ENCODE results near the gene DAPK3.
"Not testable (repeated sequence)": the region's sequence is repeated elsewhere in the genome, so short reads cannot be mapped to it uniquely, and the experiment has no call there.

Gene DAPK3

DNA sequence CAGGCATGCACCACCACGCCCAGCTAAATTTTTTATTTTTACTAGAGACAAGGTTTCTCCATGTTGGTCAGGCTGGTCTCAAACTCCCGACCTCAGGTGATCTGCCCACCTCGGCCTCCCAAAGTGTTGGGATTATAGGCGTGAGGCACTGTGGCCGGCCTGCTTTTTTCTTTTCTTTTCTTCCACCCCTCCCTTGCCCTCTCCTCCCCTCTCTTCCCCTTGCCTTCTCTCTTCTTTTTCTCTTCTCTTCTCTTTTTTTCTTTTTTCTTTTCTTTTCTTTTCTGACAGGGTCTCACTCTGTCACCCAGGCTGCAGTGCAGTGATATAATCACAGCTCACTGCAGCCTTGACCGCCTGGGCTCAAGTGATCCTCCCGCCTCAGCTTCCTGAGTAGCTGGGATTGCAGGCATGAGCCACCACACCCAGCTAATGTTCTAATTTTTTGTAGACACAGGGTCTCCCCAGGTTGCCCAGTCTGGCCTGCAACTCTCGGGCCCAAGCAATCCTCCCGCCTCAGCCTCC lies 18.1 kb downstream of the DAPK3 start:
- DNase-seq, result not testable (repeated sequence)

GRCh38 chr19:3950871-3951861 lies 19.7 kb downstream of the DAPK3 start:
- no peak for DNase-seq

DNA sequence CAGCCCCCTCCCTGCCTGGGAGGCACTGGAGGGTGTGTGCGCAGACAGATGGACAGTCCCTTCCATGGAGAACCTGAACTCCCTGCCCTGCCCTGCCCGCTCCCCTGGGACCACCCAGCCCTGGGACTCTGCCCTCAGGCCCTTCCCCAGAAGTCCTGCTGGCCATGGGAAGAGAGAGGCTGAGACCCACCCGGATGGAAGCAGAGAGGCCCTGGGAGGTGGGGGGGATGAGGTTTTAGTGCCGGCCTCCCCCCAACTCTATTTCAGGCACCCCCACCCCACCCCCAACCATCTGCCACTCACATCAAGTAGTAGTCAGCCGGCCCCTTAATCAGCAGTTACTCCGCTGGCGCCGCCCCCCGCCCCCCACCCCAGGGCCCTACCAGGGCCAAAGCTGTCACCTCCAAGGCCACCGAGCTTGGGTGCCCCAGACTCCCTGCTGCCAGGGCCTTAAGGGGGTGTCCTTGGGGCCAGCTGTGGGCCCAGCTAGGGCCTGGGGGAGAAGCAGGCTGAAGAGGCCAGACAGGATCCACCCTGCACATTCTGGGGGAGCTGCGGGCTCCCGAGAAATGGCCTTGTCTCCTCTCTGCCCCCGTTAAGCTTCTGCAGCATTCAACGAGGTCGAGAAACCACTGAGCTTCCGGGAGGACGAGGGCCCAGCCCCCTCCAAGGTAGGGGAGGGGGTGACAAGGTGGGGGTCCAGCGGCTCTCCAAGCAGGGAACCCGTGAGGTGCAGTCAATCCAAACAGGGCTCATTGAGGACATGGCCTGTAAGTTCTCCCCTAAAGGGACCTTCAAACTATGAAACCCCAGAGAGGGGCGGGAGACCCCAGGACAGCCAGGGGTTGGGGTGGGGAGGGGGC lies 20.7 kb downstream of the DAPK3 start:
- no peak for DNase-seq

- DNase-seq, result no peak
Measured at GRCh38 chr19:3949294-3949693, 21.6 kb downstream of the DAPK3 start.

DNA sequence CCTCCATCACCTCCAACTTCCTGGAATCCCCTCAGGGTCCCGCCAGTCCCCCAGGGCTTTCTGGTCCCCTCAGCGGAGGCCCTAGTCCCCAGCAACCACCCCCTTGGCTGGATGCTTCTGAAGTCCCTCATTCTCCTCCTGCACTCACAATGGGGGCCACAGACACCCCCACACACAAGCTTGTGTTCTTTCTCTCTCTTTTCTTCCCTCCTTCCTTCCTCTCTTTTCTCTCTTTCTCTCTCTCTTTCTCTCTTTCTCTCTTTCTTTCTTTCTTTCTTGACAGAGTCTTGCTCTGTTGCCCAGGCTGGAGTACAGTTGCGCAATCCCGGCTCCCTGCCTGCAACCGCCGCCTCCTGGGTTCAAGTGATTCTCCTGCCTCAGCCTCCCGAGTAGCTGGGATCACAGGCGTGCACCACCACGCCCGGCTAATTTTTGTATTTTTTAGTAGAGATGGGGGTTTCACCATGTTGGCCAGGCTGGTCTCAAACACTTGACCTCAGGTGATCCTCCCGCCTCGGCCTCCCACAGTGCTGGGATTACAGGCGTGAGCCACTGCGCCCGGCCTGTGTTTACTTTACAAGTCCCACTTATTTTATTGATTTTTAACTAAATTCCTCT lies 23.5 kb downstream of the DAPK3 start:
- not testable (repeated sequence) for DNase-seq

DNA sequence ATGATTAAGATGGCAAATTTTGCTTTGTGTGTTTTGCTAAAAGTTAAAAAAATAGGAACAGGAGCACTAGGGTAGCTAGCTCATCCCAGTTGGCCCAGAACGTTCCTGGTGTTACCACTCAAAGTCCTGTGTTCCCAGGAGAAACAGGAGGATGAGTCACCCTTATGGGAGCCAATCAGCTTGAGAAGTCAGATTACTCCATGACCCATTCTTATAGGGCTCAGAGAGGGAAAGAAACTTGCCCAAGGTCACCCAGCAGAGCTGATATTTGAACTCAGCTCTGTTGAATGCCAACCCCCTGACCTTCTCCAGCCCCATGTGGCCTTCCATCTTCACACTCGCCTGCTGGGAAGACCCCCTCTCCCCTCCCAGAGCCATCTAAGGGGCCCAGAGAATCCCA lies 25.1 kb downstream of the DAPK3 start:
- no peak for DNase-seq

GRCh38 chr19:3944018-3944721 lies 26.7 kb downstream of the DAPK3 start:
- no peak for DNase-seq

GRCh38 chr19:3942790-3943409 lies 28.0 kb downstream of the DAPK3 start:
- no peak for DNase-seq

GRCh38 chr19:3938300-3938950 lies 32.5 kb downstream of the DAPK3 start:
- not testable (repeated sequence) for DNase-seq

GRCh38 chr19:3936506-3937442 lies 34.1 kb downstream of the DAPK3 start:
- DNase-seq, result no peak

GRCh38 chr19:3932931-3933810 lies 37.7 kb downstream of the DAPK3 start, which contains the start of gene NMRK2:
Gene NMRK2, plus strand, starts transcription at chr19:3933069. Its CDS starts 603 bp downstream, at chr19:3933672.
- no peak for DNase-seq

GRCh38 chr19:3931041-3931440 lies 39.9 kb downstream of the DAPK3 start:
- DNase-seq, result no peak

GRCh38 chr19:3923912-3924311 lies 47.0 kb downstream of the DAPK3 start:
- DNase-seq, result no peak

DNA sequence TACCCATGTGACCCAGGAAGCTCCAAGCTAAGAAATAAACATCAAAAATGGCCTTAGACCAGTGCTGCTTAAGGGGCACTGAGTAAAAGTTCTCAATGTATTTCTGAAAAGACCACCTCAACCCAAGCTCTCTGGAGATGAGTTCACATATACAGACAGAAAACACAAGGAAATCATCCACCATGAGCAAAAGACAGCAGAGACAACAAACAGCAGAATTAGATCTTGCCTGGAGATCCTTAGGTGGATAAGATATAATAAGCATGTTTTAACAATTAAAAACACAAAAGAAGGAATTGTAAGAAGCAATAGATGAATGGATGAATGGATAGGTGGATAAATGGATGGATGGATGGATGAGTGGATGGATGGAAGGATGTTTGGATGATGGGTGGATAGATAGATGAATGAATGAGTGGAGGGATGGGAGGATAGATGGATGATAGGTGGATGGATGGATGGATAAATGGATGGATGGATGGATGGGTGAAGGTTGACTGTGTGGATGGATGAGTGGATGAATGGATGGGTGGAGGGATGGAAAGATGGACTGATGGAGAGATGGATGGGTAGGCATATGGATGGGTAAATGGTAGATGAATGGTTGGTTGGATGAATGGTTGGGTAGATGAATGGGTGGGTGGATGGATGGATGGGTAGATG lies 47.7 kb downstream of the DAPK3 start:
- no peak for DNase-seq

- no peak for DNase-seq
Measured at GRCh38 chr19:3919793-3920192, 51.1 kb downstream of the DAPK3 start.

- no peak for DNase-seq
Measured at GRCh38 chr19:3916033-3916432, 54.9 kb downstream of the DAPK3 start.

- no peak for DNase-seq
Measured at GRCh38 chr19:3914199-3914598, 56.7 kb downstream of the DAPK3 start.

- no peak for DNase-seq
Measured at GRCh38 chr19:3910105-3910504, 60.8 kb downstream of the DAPK3 start.

Measured in cortex of kidney (tissue), 1 donor.